Caco-2 (cell line): ENCODE results near the gene MKRN1. TPM values are rescaled to one million over a fixed set of nuclear protein-coding genes. Genes with fewer than 3 reads are reported as not detected.

Experiments used
- BruUV-seq: library from RNA; stranded (reverse); fragments of 400-500 nt; replicated peaks from 2 replicates; lab custom pipeline; 2021; lab: Mats Ljungman, UMichigan
- CTCF ChIA-PET: fragments of 300-600 bp; sonication (Branson Sonifier 250); formaldehyde crosslinking; loops from one replicate; lab custom pipeline; 2022; ENCODE audit warnings: antibody characterized with exemption; lab: Charles Lee
- POLR2A ChIA-PET: fragments of 300-600 bp; sonication (Branson Sonifier 250); formaldehyde crosslinking; loops from one replicate; lab custom pipeline; 2022; ENCODE audit warnings: antibody characterized with exemption; lab: Charles Lee
- DNase-seq, 2 experiments: peaks; one replicate each; pipeline versions ENCODE4 v3.0.0 to v3.0.0-alpha.2; 2020 to 2022
- H3K27me3 ChIP-seq: replicated peaks from 2 replicates; pipeline ENCODE4 v1.6.0; 2011; ENCODE audit warnings: low read length; ENCODE audit not compliant: control insufficient read depth, insufficient read depth
- H3K36me3 ChIP-seq: 2 replicates; pipeline ENCODE4 v1.5.1; 2011; ENCODE audit warnings: low read length; ENCODE audit not compliant: control insufficient read depth, insufficient read depth
- H3K4me1 ChIP-seq: fragments of 250-450 bp; sonication (Bioruptor Pico); 2 replicates; pipeline ENCODE4 v1.5.1; 2020; ENCODE audit warnings: mild to moderate bottlenecking
- H3K4me3 ChIP-seq: 2 replicates; pipeline ENCODE4 v1.5.1; 2011; ENCODE audit warnings: low read depth, mild to moderate bottlenecking, control low read depth, low read length
- H3K9me3 ChIP-seq: fragments of 250-450 bp; sonication (Bioruptor Pico); 2 replicates; pipeline ENCODE4 v1.5.1; 2020; ENCODE audit warnings: mild to moderate bottlenecking, moderate library complexity
- H3K27ac Mint-ChIP-seq: one replicate; pipeline ENCODE4 v1.8.0; 2022; ENCODE audit warnings: mixed read lengths; ENCODE audit not compliant: unreplicated experiment
- H3K27me3 Mint-ChIP-seq: one replicate; pipeline ENCODE4 v1.8.0; 2022; ENCODE audit warnings: mixed read lengths; ENCODE audit not compliant: insufficient read depth, unreplicated experiment
- H3K36me3 Mint-ChIP-seq: one replicate; pipeline ENCODE4 v1.8.0; 2022; ENCODE audit warnings: mild to moderate bottlenecking, mixed read lengths; ENCODE audit not compliant: insufficient read depth, unreplicated experiment
- H3K4me1 Mint-ChIP-seq: one replicate; pipeline ENCODE4 v1.8.0; 2022; ENCODE audit warnings: low read depth, mixed read lengths; ENCODE audit not compliant: unreplicated experiment
- H3K4me3 Mint-ChIP-seq: one replicate; pipeline ENCODE4 v1.8.0; 2022; ENCODE audit warnings: mild to moderate bottlenecking, moderate library complexity, mixed read lengths; ENCODE audit not compliant: unreplicated experiment
- H3K9me3 Mint-ChIP-seq: one replicate; pipeline ENCODE4 v1.8.0; 2022; ENCODE audit warnings: mixed read lengths; ENCODE audit not compliant: unreplicated experiment
- CTCF ChIP-seq, 2 experiments: fragments of 200-600 bp in 1 of 2; IDR thresholded peaks; 1 replicate in 1 of 2; 2 replicates in 1 of 2; pipeline versions ENCODE4 v1.5.1 to v1.8.0; 2011 to 2022; ENCODE audit warnings: antibody characterized with exemption in 1 of 2, control low read depth in 1 of 2, inconsistent platforms in 1 of 2, low read depth in 1 of 2, low read length in 1 of 2, mild to moderate bottlenecking in 1 of 2, moderate library complexity in 1 of 2; ENCODE audit not compliant: insufficient read depth in 1 of 2, severe bottlenecking in 1 of 2, unreplicated experiment in 1 of 2
- intact Hi-C: fragments of 100-400 bp; cut with micrococcal nuclease; formaldehyde crosslinking; loops from one replicate; pipeline ENCODE4 v1.10.0; 2022; ENCODE audit not compliant: unreplicated experiment
- total RNA-seq: library from RNA; stranded (reverse); gene quantifications from 2 replicates; pipeline ENCODE4 v1.2.3, GENCODE V29; 2022

The MKRN1 gene
- total RNA-seq, 1 experiment from 2014 or later: 73.0 TPM

DNA sequence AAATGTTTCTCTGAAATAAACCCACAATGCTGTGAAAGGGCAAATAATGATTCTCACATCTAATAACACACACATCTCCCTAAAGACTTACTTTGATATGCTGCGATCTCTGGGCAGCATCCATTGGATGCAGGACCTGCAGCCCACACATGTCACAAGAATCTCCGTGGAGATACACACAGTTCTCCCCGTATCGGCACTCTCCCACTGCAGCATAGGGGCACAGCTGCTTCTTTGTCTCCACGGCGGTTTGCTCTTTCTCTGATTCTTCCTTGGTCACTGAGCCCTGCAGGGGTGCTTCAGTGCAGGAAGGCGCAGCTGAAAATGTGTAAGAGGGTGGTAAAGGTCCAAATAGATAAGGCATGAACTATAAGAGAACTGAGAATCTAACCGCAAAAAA is 20.4 kb downstream of the MKRN1 start:
- H3K4me1 Mint-ChIP-seq: peaks cover 8% of the 10 kb centered on the region
- peaks cover 68% of the 10 kb centered on the region for H3K36me3 Mint-ChIP-seq
- TF ChIP-seq CTCF (IDR thresholded peaks at IDR 0.05; ENCODE audit: insufficient read depth in 1 of 2, low read depth in 1 of 2, low read length in 1 of 2, severe bottlenecking in 1 of 2, unreplicated experiment in 1 of 2): no peak
- Histone ChIP-seq H3K36me3 (peaks cover 5% of the 10 kb centered on the region), H3K4me3 (no peak overlapping the region), H3K27me3 (no peaks in the 10 kb centered on the region), H3K4me1 (0 out of 2 replicates have a peak, but pooled peaks cover 1% of the 10 kb centered on the region), H3K9me3 (no peaks in the 10 kb centered on the region)
- ChIA-PET CTCF (interaction anchor here (0.6 kb wide), 1 partner anchor 108 kb away, joined by 3 read pairs; no protein-coding TSS in a partner anchor), POLR2A (no interaction called here)
- BruUV-seq: no TSS peak
- DNase-seq: no peak
- no peaks in the 10 kb centered on the region for H3K27me3 Mint-ChIP-seq
- no peaks in the 10 kb centered on the region for H3K9me3 Mint-ChIP-seq
- H3K4me3 Mint-ChIP-seq: no peak overlapping the region
- no peak overlapping the region for H3K27ac Mint-ChIP-seq
- intact Hi-C loops: no loop called here

DNA sequence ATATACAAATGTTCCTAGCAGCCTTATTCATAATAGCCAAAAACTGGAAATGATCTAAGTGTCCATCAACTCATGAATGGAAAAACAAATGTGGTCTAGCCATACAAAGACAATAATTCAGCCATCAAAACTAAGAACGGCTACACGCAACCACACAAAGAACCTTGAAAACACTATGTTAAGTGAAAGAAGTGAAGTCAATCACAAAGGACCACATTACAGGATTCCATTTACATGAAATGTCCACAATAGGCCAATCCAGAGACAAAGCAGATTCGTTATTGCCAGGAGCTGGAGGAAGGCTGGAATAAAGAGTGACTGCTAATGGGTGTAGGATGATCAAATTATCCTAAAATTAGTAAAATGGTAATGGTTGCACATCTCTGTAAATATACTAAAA is 21.1 kb downstream of the MKRN1 start:
- peaks cover 8% of the 10 kb centered on the region for H3K4me1 ChIP-seq
- TF ChIP-seq CTCF (IDR thresholded peaks at IDR 0.05; ENCODE audit: insufficient read depth in 1 of 2, low read depth in 1 of 2, low read length in 1 of 2, severe bottlenecking in 1 of 2, unreplicated experiment in 1 of 2): no peak
- no peaks in the 10 kb centered on the region for H3K9me3 ChIP-seq
- no peak overlapping the region for H3K4me3 ChIP-seq
- POLR2A ChIA-PET: no interaction called here
- H3K36me3 Mint-ChIP-seq: peaks cover 70% of the 10 kb centered on the region
- no peaks in the 10 kb centered on the region for H3K9me3 Mint-ChIP-seq
- no peak overlapping the region for H3K4me3 Mint-ChIP-seq
- intact Hi-C loops: no loop called here
- H3K27ac Mint-ChIP-seq: no peak overlapping the region
- no peaks in the 10 kb centered on the region for H3K27me3 Mint-ChIP-seq
- H3K27me3 ChIP-seq: no peaks in the 10 kb centered on the region
- BruUV-seq: no TSS peak
- H3K4me1 Mint-ChIP-seq: peaks cover 15% of the 10 kb centered on the region
- DNase-seq: no peak
- H3K36me3 ChIP-seq: peaks cover 5% of the 10 kb centered on the region
- CTCF ChIA-PET: interaction anchor here (0.6 kb wide), 1 partner anchor 109 kb away, joined by 3 read pairs; no protein-coding TSS in a partner anchor

DNA sequence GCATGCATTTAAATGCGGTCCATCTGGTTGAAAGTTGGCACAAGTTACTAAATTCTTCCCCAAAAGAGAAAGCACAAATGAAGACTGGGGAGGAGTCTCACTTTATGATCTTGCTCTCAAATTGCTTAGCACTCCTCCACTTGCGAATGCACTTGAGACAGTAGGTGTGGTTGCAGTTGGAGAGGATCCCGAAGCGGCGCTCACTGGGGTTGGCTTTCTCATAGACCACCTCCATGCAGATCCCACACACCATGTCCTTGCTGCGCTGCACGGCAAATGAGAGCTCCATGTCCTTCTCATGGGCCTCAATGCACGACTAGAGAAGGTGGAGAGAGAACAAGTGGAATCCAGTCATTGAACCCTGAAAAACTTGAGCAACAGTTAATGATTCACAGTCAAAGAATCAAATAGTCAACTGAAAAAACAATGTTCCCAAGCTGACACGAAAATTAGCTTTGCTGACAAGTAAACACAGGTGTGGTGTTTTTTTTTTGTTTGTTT is 22.7 kb downstream of the MKRN1 start:
- DNase-seq: no peak
- Histone ChIP-seq H3K27me3 (no peaks in the 10 kb centered on the region), H3K36me3 (peaks cover 5% of the 10 kb centered on the region), H3K9me3 (no peaks in the 10 kb centered on the region), H3K4me1 (peaks cover 20% of the 10 kb centered on the region), H3K4me3 (no peak overlapping the region)
- CTCF ChIA-PET: no interaction called here
- POLR2A ChIA-PET: no interaction called here
- H3K27me3 Mint-ChIP-seq: no peaks in the 10 kb centered on the region
- H3K4me3 Mint-ChIP-seq: no peak overlapping the region
- BruUV-seq: no TSS peak
- H3K9me3 Mint-ChIP-seq: no peaks in the 10 kb centered on the region
- H3K27ac Mint-ChIP-seq: no peak overlapping the region
- intact Hi-C loops: no loop called here
- H3K36me3 Mint-ChIP-seq: peaks cover 78% of the 10 kb centered on the region
- peaks cover 19% of the 10 kb centered on the region for H3K4me1 Mint-ChIP-seq
- TF ChIP-seq CTCF (IDR thresholded peaks at IDR 0.05; ENCODE audit: insufficient read depth in 1 of 2, low read depth in 1 of 2, low read length in 1 of 2, severe bottlenecking in 1 of 2, unreplicated experiment in 1 of 2): no peak
